Measurements from ENCODE around the gene PPIL6. TPM values are rescaled to one million over a fixed set of nuclear protein-coding genes. Genes with fewer than 3 reads are reported as not detected.

PPIL6 gene
- total and polyA plus RNA-seq, 11 donors: 0.42 to 6.5 (median 3.4) TPM

- peaks cover 2 to 100% (median 95%) of the 10 kb centered on the region in 9 donors for H3K36me3 ChIP-seq
- intact Hi-C loops (cut with DNase I): no loop called here
Measured at GRCh38 chr6:109469591-109470189, 29.3 kb upstream of the PPIL6 start.

GRCh38 chr6:109467696-109468095, 27.3 kb upstream of the PPIL6 start:
- Histone ChIP-seq H3K36me3 (peaks cover 0 to 100% (median 94%) of the 10 kb centered on the region in 9 donors), H3K4me1 (peaks cover 0 to 9% (median 0%) of the 10 kb centered on the region in 12 donors), H3K4me3 (no peak overlapping the region), H3K9me3 (no peaks in the 10 kb centered on the region), H3K27me3 (no peaks in the 10 kb centered on the region), H3K27ac (no peak overlapping the region)
- intact Hi-C loops (cut with DNase I): no loop called here
- ATAC-seq (no peak), DNase-seq (no peak)
- 92 to 95% (median 93%) methylated on average over 6 of the region's 6 CpGs for WGBS, 4 donors
- TF ChIP-seq, protein P1, sequence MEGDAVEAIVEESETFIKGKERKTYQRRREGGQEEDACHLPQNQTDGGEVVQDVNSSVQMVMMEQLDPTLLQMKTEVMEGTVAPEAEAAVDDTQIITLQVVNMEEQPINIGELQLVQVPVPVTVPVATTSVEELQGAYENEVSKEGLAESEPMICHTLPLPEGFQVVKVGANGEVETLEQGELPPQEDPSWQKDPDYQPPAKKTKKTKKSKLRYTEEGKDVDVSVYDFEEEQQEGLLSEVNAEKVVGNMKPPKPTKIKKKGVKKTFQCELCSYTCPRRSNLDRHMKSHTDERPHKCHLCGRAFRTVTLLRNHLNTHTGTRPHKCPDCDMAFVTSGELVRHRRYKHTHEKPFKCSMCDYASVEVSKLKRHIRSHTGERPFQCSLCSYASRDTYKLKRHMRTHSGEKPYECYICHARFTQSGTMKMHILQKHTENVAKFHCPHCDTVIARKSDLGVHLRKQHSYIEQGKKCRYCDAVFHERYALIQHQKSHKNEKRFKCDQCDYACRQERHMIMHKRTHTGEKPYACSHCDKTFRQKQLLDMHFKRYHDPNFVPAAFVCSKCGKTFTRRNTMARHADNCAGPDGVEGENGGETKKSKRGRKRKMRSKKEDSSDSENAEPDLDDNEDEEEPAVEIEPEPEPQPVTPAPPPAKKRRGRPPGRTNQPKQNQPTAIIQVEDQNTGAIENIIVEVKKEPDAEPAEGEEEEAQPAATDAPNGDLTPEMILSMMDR (IDR thresholded peaks at IDR 0.05): no peak
- no peak for TF ChIP-seq POLR2A (IDR thresholded peaks at IDR 0.05)

More at GRCh38 chr6:109469591-109470189, 29.3 kb upstream of the PPIL6 start:
- TF ChIP-seq, protein P1 (IDR thresholded peaks at IDR 0.05): no peak
- TF ChIP-seq POLR2A (IDR thresholded peaks at IDR 0.05): no peak
- WGBS, 4 donors: 90 to 92% (median 92%) methylated on average over 5 of the region's 5 CpGs
- H3K4me3 ChIP-seq: no peak overlapping the region
- DNase-seq: no peak
- no peak for ATAC-seq
- no peak overlapping the region for H3K27ac ChIP-seq
- peaks cover 0 to 9% (median 0%) of the 10 kb centered on the region in 12 donors for H3K4me1 ChIP-seq
- no peaks in the 10 kb centered on the region for H3K27me3 ChIP-seq
- no peaks in the 10 kb centered on the region for H3K9me3 ChIP-seq

DNA sequence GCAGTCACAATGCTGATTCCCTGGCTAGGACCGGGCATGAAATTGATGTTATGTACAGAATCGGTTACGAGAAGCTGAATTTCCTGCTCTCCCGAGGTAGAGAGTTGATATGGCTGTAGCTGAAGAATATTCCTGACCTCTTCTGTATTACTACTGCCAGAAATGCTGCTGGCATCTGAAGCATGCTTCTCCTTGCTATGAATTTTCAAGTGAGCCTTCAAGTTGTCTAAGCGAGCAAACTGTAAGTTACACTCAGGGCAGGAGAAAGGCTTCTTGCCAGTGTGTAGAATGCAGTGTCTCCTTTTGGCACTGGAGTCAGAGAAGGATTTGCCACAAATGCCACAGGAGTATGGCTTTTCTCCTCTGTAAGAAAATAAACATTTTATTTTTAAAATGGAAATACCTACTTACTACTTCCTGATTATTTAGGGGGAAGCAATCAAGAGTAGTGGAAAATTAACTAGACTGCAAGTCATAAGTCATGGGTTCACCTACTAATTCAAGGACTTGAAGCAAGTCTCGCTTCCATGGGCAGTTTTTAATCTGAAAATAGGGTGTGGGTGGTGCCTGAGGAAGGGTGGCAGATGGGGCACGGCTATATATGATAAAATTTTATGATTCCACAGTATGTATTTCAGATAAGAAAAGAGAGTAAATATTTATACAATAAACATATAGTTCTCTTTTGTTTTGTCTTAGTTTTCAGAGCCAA, 25.9 kb upstream of the PPIL6 start:
- H3K4me3 ChIP-seq: no peak overlapping the region
- WGBS, 4 donors: 75 to 80% (median 79%) methylated on average over 7 of the region's 7 CpGs
- intact Hi-C loops (cut with DNase I): no loop called here
- no peak for TF ChIP-seq POLR2A (IDR thresholded peaks at IDR 0.05)
- no peak for ATAC-seq
- peaks cover 0 to 100% (median 94%) of the 10 kb centered on the region in 9 donors for H3K36me3 ChIP-seq
- H3K9me3 ChIP-seq: peaks cover 0 to under 1% (median 0%) of the 10 kb centered on the region in 12 donors
- H3K27ac ChIP-seq: peak overlapping the region in 1 of 12 donors; percentile 2
- H3K27me3 ChIP-seq: no peaks in the 10 kb centered on the region
- H3K4me1 ChIP-seq: peaks cover 0 to 9% (median 0%) of the 10 kb centered on the region in 12 donors
- DNase-seq: no peak

DNA sequence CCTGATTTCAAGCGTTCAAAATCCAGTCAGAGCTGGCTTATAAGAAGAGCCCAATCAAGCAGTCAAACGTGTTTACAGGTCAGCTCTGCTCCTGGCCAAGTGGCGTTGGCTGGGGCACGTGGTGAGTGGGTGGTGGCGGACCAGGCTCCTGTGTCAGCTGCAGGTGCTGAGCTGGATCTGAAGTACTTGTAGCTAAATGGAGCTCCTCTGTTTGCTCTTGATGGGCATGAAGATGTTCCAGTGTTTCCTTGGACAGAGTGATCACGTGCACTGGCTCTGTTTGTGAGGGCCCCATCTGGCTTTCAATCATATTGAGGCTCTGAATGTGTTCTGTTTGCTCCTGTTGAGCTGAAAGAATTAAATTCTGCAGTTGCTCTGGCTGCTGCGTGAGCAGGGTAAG, 25.3 kb upstream of the PPIL6 start:
- no peak for TF ChIP-seq POLR2A (IDR thresholded peaks at IDR 0.05)
- TF ChIP-seq, protein P1 (IDR thresholded peaks at IDR 0.05): no peak
- peaks cover 0 to 9% (median 0%) of the 10 kb centered on the region in 12 donors for H3K4me1 ChIP-seq
- peak overlapping the region in 1 of 12 donors; percentile 2 for H3K27ac ChIP-seq
- H3K27me3 ChIP-seq: no peaks in the 10 kb centered on the region
- peak; percentile 32 to 78 (median 62) for ATAC-seq
- DNase-seq: no peak
- no peak overlapping the region for H3K4me3 ChIP-seq
- 50 to 70% (median 64%) methylated on average over 7 of the region's 7 CpGs for WGBS, 4 donors
- H3K9me3 ChIP-seq: peaks cover 0 to 4% (median 0%) of the 10 kb centered on the region in 12 donors
- intact Hi-C loops (cut with DNase I): no loop called here
- peaks cover 0 to 96% (median 92%) of the 10 kb centered on the region in 9 donors for H3K36me3 ChIP-seq
